Measurements from ENCODE around the gene WDR55. TPM values are rescaled to one million over a fixed set of nuclear protein-coding genes. Genes with fewer than 3 reads are reported as not detected.

Gene WDR55
- total and polyA plus RNA-seq, 2 of the 8 experiments (the other 6 are each of a cell fraction or from before 2014, with no cell fraction given), result 15.3 to 22.7 TPM

- Histone ChIP-seq H3K14ac (ENCODE audit: insufficient read length) (no peak overlapping the region), H3K9ac (replicated peaks in 1 of 4; ENCODE audit: extremely low read depth in 1 of 4, low read depth in 3 of 4, low read length in 3 of 4) (peak overlapping the region in 2 of 4 experiments; percentile 1 to 28; a peak in 2 of 7 replicates), H3K27me3 (replicated peaks in 1 of 4; ENCODE audit: control insufficient read depth in 3 of 4, extremely low read depth in 1 of 4, insufficient read depth in 3 of 4, low read length in 3 of 4) (no peaks in the 10 kb centered on the region), H2BK20ac (ENCODE audit: low read length) (no peak overlapping the region), H3K27ac (ENCODE audit: low read depth, low read length) (no peak overlapping the region), H3K4me2 (ENCODE audit: insufficient read depth in 1 of 2, low read depth in 2 of 2, low read length in 2 of 2) (peak overlapping the region; percentile 67 to 83), H4K5ac (ENCODE audit: insufficient read length, low read depth, low read length) (no peak overlapping the region), H3K4me1 (replicated peaks in 1 of 4; ENCODE audit: control insufficient read depth in 3 of 4, insufficient read depth in 4 of 4, low read length in 3 of 4) (no peaks in the 10 kb centered on the region), H3K4me3 (ENCODE audit: extremely low read depth in 1 of 4, insufficient read depth in 2 of 4, low read depth in 3 of 4, low read length in 4 of 4) (peak overlapping the region; percentile 63 to 78 (median 70)), H2AFZ (ENCODE audit: low read length) (peak overlapping the region; percentile 98), H3K23ac (ENCODE audit: insufficient read length) (no peak overlapping the region), H3K56ac (replicated peaks; ENCODE audit: insufficient read length, low read depth, low read length) (no peak overlapping the region), H3K4ac (replicated peaks; ENCODE audit: insufficient read length, low read depth, low read length) (no peak overlapping the region), H4K8ac (ENCODE audit: extremely low read depth, insufficient read depth, low read length) (no peak overlapping the region; the same call in 1 of the 2 replicates), H3K23me2 (ENCODE audit: low read depth, low read length) (peaks cover 5% of the 10 kb centered on the region; the same call in 1 of the 2 replicates), H4K20me1 (replicated peaks in 1 of 2; ENCODE audit: control insufficient read depth in 1 of 2, insufficient read depth in 2 of 2, low read length in 2 of 2) (no peaks in the 10 kb centered on the region), H2AK5ac (ENCODE audit: low read depth, low read length) (no peak overlapping the region), H3K79me2 (ENCODE audit: control insufficient read depth in 1 of 2, insufficient read depth in 2 of 2, low read length in 2 of 2) (no peaks in the 10 kb centered on the region), H3K79me1 (ENCODE audit: low read depth, low read length) (no peaks in the 10 kb centered on the region), H3K36me3 (ENCODE audit: control insufficient read depth in 2 of 4, insufficient read depth in 4 of 4, low read length in 3 of 4) (peaks cover 2 to 5% (median 4%) of the 10 kb centered on the region in 4 experiments; a peak in 6 of 8 replicates), H2BK120ac (replicated peaks; ENCODE audit: low read depth, low read length) (no peak overlapping the region), H2BK5ac (ENCODE audit: low read depth, low read length) (no peak overlapping the region), H2BK12ac (ENCODE audit: low read depth, low read length) (peak overlapping the region; percentile 40; the same call in 1 of the 2 replicates), H2BK15ac (ENCODE audit: low read length) (no peak overlapping the region), H4K91ac (replicated peaks; ENCODE audit: insufficient read length, low read length) (no peak overlapping the region), H3K9me3 (ENCODE audit: insufficient read depth in 2 of 2, low read depth in 1 of 2, low read length in 1 of 2) (no peaks in the 10 kb centered on the region), H3K18ac (ENCODE audit: extremely low read depth, low read length) (no peak overlapping the region)
- peak; percentile 74 to 85 for DNase-seq (ENCODE audit: low read depth in 1 of 2, low spot score in 2 of 2)
- ChIA-PET POLR2A (ENCODE audit: partially characterized antibody) (interaction anchor here (0.9 to 3.2 kb wide), 13 partner anchors 9 to 163 kb away, joined by 3 to 16 read pairs (median 4); partner anchors contain the start of genes DND1, EIF4EBP3, IK and NDUFA2), CTCF (ENCODE audit: partially characterized antibody) (interaction anchor here (0.6 to 1.7 kb wide), 5 partner anchors 9 to 151 kb away, joined by 3 to 5 read pairs (median 4); no protein-coding TSS in a partner anchor)
- 12% methylated on average over 27 of the region's 27 CpGs; no CpG with 5 or more reads in 1 of the 2 experiments for WGBS, 2 experiments (ENCODE audit: extremely low coverage in 1 of 2, insufficient coverage in 1 of 2, insufficient read length in 1 of 2, insufficient replicate concordance in 2 of 2, low coverage in 1 of 2, low lambda C conversion rate in 2 of 2, missing lambda C conversion rate in 1 of 2)
- peak; percentile 48 for FAIRE-seq
- TF ChIP-seq RBBP5 (IDR thresholded peaks at IDR 0.05; ENCODE audit: borderline replicate concordance, low read depth, low read length), result peak; percentile 71
- peak; percentile 98 for TF ChIP-seq BACH1 (IDR thresholded peaks at IDR 0.05; ENCODE audit: low read length)
- peak; percentile 28 for TF ChIP-seq TAF7 (optimal IDR thresholded peaks at IDR 0.05; ENCODE audit: borderline replicate concordance, low read depth, low read length)
- TF ChIP-seq MAFK (IDR thresholded peaks at IDR 0.05; ENCODE audit: low read depth, low read length), result peak; percentile 85
- peak in 1 of 2 experiments; percentile 64; a peak in 2 of 3 replicates for TF ChIP-seq POLR2A (IDR thresholded peaks at IDR 0.05; ENCODE audit: control extremely low read depth in 1 of 2, low read depth in 2 of 2, low read length in 2 of 2)
- no peak for TF ChIP-seq E2F6 (IDR thresholded peaks at IDR 0.05)
- TF ChIP-seq HDAC6 (IDR thresholded peaks at IDR 0.05; ENCODE audit: low read depth, low read length), result no peak
- no peak for TF ChIP-seq FOSL1 (IDR thresholded peaks at IDR 0.05; ENCODE audit: insufficient read depth, low read depth, low read length)
- peak; percentile 82 for TF ChIP-seq ASH2L (IDR thresholded peaks at IDR 0.05; ENCODE audit: low read length)
- peak; percentile 34; the same call in 1 of the 2 replicates for TF ChIP-seq POLR2AphosphoS5 (IDR thresholded peaks at IDR 0.05; ENCODE audit: low read depth, low read length)
- TF ChIP-seq JUND (IDR thresholded peaks at IDR 0.05; ENCODE audit: low read length), result peak; percentile 81
- TF ChIP-seq YY1 (IDR thresholded peaks at IDR 0.05; ENCODE audit: low read depth, low read length), result no peak
Observed at GRCh38 chr5:140710899-140711552, 46.3 kb downstream of the WDR55 start.

Data from H1 (cell line).